Suppressor macrophage (primary cell): ENCODE data around the gene TGOLN2.
"Not testable (repeated sequence)": the region's sequence is repeated elsewhere in the genome, so short reads cannot be mapped to it uniquely, and the experiment has no call there.

Experiments
- DNase-seq, 4 experiments: peaks; one replicate each; pipeline ENCODE4 v3.0.0-alpha.2; 2020 to 2022
- total RNA-seq, 17 experiments: gene quantifications; one replicate each; lab custom pipeline; 2026; ENCODE audit warnings: mixed read lengths in 6 of 17, inconsistent platforms in 3 of 17; lab: John Stamatoyannopoulos, UW

The TGOLN2 gene
- total RNA-seq = 218 to 667 (median 397) reads per million in 17 experiments

- peak; percentile 96 to 98 (median 98) for DNase-seq
These were observed at the start of gene TGOLN2 for GRCh38 chr2:85327822-85328617. Gene TGOLN2, minus strand, starts transcription at chr2:85327989. Its CDS starts 27 bp downstream, at chr2:85327962.

- no peak for DNase-seq
These were observed 49.3 kb upstream of the TGOLN2 start for GRCh38 chr2:85377083-85377482.

GRCh38 chr2:85376291-85377065 lies 48.7 kb upstream of the TGOLN2 start:
- DNase-seq = no peak

DNA sequence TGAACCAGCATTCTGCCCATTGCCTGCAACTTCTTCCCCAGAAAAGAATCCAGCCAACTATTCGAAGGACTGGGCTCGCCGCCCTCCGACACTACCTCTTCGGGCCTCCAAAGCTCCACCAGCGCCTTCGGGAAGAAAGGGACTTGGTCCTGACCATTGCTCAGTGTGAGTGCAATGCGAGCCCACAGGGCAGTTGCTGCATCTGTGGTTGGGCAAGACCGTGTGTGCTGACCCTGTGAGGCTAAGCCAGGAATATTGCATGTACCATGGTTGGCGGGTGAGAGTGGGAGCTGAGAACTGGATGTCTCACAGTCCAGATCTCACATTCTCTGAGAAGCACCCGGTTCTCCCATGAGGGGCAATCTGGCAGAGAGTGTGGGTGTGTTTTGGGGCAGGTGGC lies 43.3 kb upstream of the TGOLN2 start:
- DNase-seq = peak in 1 of 4 experiments; percentile 9

- no peak for DNase-seq
These were observed 41.7 kb upstream of the TGOLN2 start for GRCh38 chr2:85369500-85369899.

DNA sequence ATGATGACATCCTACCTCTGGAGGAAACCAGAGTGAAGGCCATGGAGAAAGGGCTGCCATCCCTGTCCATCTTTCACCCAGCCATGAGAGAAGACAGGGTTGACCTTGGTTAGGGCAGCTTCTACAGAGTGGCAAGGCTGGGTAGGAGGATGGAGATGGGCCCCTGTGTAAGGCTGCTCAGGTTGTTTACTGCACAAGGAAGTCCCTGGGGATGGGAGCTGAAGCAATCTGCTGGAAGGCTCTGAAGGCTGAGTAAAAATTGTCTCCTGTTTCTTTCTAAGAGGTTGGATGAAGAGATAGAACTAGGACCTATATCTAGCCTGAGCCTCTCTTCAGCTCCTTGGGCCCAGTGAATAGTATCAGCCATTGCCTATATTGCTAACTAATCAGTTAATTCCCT lies 41.1 kb upstream of the TGOLN2 start:
- no peak for DNase-seq

GRCh38 chr2:85367180-85367579 lies 39.4 kb upstream of the TGOLN2 start:
- DNase-seq = no peak

DNA sequence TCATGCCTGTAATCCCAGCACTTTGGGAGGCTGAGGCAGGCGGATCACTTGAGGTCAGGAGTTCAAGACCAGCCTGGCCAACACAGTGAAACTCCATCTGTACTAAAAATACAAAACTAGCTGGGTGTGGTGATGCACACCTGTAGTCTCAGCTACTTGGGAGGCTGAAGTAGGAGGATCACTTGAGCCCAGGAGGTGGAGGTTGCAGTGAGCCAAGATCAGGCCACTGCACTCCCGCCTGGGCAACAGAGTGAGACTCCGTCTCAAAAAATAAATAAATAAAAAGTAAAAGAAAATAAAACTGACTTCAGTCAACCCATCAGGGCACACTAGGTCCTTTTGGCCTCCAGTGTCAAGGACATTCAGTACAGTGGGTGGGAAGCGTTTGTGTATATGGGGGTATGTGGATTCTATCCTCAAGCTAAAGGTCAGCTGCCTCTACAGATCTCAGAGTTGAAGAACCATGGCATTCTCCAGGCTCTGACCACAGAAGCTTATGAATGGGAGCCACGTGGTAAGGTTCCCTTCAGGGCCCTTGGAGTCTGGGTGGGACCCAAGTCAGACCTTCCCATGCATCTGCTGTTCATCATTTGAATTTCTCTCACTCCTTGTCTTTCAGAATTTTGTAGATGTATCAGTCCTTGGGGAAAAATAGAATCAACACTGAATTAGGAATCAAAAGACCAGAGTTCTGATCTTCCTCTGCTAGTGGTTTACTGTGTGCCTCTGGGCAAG lies 35.0 kb upstream of the TGOLN2 start:
- not testable (repeated sequence) for DNase-seq

- no peak for DNase-seq
These were observed 29.9 kb upstream of the TGOLN2 start for GRCh38 chr2:85357736-85358135.

DNA sequence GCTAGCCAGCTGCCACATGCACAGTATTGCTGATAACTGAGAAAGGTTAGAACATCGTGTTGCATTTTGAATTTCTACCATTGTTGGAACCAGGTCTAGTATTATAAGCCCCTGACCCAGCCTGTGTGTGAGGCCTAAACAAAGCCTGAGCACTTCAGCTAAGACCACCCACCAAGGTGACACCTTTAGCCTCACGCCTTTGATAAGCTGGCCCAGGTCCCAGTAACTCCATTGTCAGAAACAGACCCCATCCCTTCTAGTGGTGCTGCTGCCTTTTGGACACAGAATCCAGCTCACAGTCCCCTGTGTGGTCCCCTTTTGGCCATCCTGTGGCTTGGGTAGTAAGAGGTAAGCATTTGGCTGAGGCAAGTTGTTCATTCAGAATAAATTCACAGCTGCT lies 28.4 kb upstream of the TGOLN2 start:
- no peak for DNase-seq

- no peak for DNase-seq
These were observed 27.7 kb upstream of the TGOLN2 start for GRCh38 chr2:85355521-85355920.

- DNase-seq = peak in 1 of 4 experiments; percentile 24
These were observed 27.3 kb upstream of the TGOLN2 start for GRCh38 chr2:85355073-85355410.

- peak; percentile 97 to 99 (median 99) for DNase-seq
These were observed 26.7 kb upstream of the TGOLN2 start, which contains the start of the genes ELMOD3 and RETSAT for GRCh38 chr2:85354286-85355072. Gene ELMOD3, plus strand, starts transcription at chr2:85354769. Its CDS starts 2,430 bp downstream, at chr2:85357199. Gene RETSAT, minus strand, starts transcription at chr2:85354528. Its CDS starts 21 bp downstream, at chr2:85354507.

GRCh38 chr2:85353876-85354285 lies 26.1 kb upstream of the TGOLN2 start:
- DNase-seq = peak in 2 of 4 experiments; percentile 13 to 17

- DNase-seq = no peak
These were observed 19.8 kb upstream of the TGOLN2 start for GRCh38 chr2:85347599-85347998.

- no peak for DNase-seq
These were observed 16.7 kb upstream of the TGOLN2 start for GRCh38 chr2:85344356-85344954.

- not testable (repeated sequence) for DNase-seq
These were observed 15.6 kb upstream of the TGOLN2 start for GRCh38 chr2:85343207-85343895.

DNA sequence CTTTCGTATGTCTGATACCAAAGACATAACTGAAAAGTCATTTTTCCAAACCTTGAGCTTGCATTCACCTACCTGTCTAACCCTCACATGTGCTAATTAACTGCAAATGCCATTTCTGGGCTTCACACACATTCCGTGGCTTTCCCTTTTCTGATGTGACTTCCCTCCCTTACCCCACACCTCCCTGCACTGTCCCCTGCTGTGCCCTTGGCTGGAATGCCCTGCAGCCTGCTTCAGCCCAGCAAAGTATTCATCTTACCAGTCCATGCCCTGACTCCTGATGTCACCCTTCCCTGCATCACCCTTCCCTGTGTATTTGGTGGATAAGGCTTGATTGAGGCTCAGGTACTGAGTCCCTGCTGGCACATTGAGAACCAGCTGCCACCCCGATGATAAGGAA lies 14.4 kb upstream of the TGOLN2 start:
- DNase-seq = no peak

- DNase-seq = no peak
These were observed 13.7 kb upstream of the TGOLN2 start for GRCh38 chr2:85341269-85342029.
